Activated CD8-positive, alpha-beta T cell treated with anti-CD3 and anti-CD28 coated beads for 36 hours (primary cell): ENCODE measurements around the gene PSMF1. TPM values are rescaled to one million over a fixed set of nuclear protein-coding genes. Genes with fewer than 3 reads are reported as not detected.
A peak's percentile ranks its signal among the peaks of the same experiment; 100 is the strongest.

Experiments
- ATAC-seq: fragments of 200-7000 bp; cut with Tn5 transposase; one replicate; pipeline ENCODE4 v1.10.0; 2021; ENCODE audit warnings: mild to moderate bottlenecking, moderate library complexity
- CTCF ChIA-PET: fragments of 350-600 bp; sonication (Branson Sonifier 250); formaldehyde crosslinking; loops from one replicate; lab custom pipeline; 2021; ENCODE audit warnings: antibody characterized with exemption; lab: Charles Lee
- POLR2A ChIA-PET: fragments of 350-600 bp; sonication (Branson Sonifier 250); formaldehyde crosslinking; loops from one replicate; lab custom pipeline; 2021; ENCODE audit warnings: antibody characterized with exemption; lab: Charles Lee
- DNase-seq: peaks from one replicate; pipeline ENCODE4 v3.0.0-alpha.2; 2020
- H3K27ac Mint-ChIP-seq: one replicate; pipeline ENCODE4 v1.8.0; 2021; ENCODE audit warnings: mild to moderate bottlenecking, mixed read lengths
- H3K27me3 Mint-ChIP-seq: one replicate; pipeline ENCODE4 v1.8.0; 2021; ENCODE audit warnings: mixed read lengths
- H3K36me3 Mint-ChIP-seq: one replicate; pipeline ENCODE4 v1.8.0; 2021; ENCODE audit warnings: low read depth, mixed read lengths
- H3K4me1 Mint-ChIP-seq: one replicate; pipeline ENCODE4 v1.8.0; 2021; ENCODE audit warnings: low read depth, mixed read lengths
- H3K4me3 Mint-ChIP-seq: one replicate; pipeline ENCODE4 v1.8.0; 2021; ENCODE audit warnings: mild to moderate bottlenecking, moderate library complexity, mixed read lengths
- H3K9me3 Mint-ChIP-seq: one replicate; pipeline ENCODE4 v1.8.0; 2021; ENCODE audit warnings: mixed read lengths
- intact Hi-C: fragments of 100-400 bp; cut with micrococcal nuclease; formaldehyde crosslinking; loops from one replicate; pipeline ENCODE4 v1.10.0; 2022
- total RNA-seq, 2 experiments: library from RNA; stranded (reverse); gene quantifications; one replicate each; pipeline ENCODE4 v1.2.3, GENCODE V29; 2021
- TF ChIP-seq, protein P1 (sequence below): fragments of 200-600 bp; IDR thresholded peaks from one replicate; pipeline ENCODE4 v1.8.0; 2022; ENCODE audit warnings: antibody characterized with exemption, mild to moderate bottlenecking

Gene PSMF1
- total RNA-seq, 2 experiments from 2014 or later = 150 to 154 TPM

DNA sequence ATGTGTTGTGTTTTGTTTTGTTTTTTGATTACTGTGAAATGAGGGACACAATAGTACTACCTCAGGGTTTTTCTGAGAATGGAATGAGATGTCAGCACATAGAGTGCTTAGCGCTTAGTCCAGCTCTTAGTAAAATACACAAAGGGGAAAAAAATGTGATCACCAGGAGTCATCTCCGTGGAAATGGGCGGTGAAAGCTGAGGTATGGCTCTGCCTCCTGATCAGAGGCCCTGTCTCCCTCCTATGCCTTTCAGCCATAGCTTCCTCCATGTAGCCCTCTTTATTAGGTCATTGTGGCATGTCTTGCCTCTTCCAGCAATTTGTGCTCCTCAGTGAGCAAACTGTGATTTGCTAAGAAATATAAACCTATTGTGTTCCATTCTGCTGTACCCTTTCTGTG is 13.0 kb downstream of the PSMF1 start:
- ATAC-seq = no peak

GRCh38 chr20:1134355-1134754 is 16.0 kb downstream of the PSMF1 start:
- DNase-seq (peak; percentile 26), ATAC-seq (peak; percentile 51)
- H3K4me3 Mint-ChIP-seq = no peak overlapping the region
- H3K9me3 Mint-ChIP-seq = peaks cover 4% of the 10 kb centered on the region
- CTCF ChIA-PET = interaction anchor here (0.6 kb wide), 1 partner anchor 10 kb away, joined by 3 read pairs; no protein-coding TSS in a partner anchor
- peak overlapping the region; percentile 5 for H3K27ac Mint-ChIP-seq
- no peaks in the 10 kb centered on the region for H3K27me3 Mint-ChIP-seq
- H3K4me1 Mint-ChIP-seq = peaks cover 28% of the 10 kb centered on the region
- TF ChIP-seq, protein P1, sequence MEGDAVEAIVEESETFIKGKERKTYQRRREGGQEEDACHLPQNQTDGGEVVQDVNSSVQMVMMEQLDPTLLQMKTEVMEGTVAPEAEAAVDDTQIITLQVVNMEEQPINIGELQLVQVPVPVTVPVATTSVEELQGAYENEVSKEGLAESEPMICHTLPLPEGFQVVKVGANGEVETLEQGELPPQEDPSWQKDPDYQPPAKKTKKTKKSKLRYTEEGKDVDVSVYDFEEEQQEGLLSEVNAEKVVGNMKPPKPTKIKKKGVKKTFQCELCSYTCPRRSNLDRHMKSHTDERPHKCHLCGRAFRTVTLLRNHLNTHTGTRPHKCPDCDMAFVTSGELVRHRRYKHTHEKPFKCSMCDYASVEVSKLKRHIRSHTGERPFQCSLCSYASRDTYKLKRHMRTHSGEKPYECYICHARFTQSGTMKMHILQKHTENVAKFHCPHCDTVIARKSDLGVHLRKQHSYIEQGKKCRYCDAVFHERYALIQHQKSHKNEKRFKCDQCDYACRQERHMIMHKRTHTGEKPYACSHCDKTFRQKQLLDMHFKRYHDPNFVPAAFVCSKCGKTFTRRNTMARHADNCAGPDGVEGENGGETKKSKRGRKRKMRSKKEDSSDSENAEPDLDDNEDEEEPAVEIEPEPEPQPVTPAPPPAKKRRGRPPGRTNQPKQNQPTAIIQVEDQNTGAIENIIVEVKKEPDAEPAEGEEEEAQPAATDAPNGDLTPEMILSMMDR = no peak
- intact Hi-C loops = no loop called here
- H3K36me3 Mint-ChIP-seq = peaks cover 77% of the 10 kb centered on the region
- POLR2A ChIA-PET = interaction anchor here (1.1 kb wide), 1 partner anchor 16 kb away, joined by 4 read pairs; the partner anchor contains the start of gene PSMF1

More for the DNA sequence above, 13.0 kb downstream of the PSMF1 start:
- peaks cover 78% of the 10 kb centered on the region for H3K36me3 Mint-ChIP-seq
- H3K27ac Mint-ChIP-seq = no peak overlapping the region
- DNase-seq = no peak
- intact Hi-C loops = no loop called here
- TF ChIP-seq, protein P1 = no peak
- H3K9me3 Mint-ChIP-seq = peaks cover 4% of the 10 kb centered on the region
- ChIA-PET POLR2A (interaction anchor here (0.6 kb wide), 1 partner anchor 81 kb away, joined by 3 read pairs; no protein-coding TSS in a partner anchor), CTCF (interaction anchor here (1.1 to 1.8 kb wide), 2 partner anchors 9 to 81 kb away, joined by 4 read pairs; no protein-coding TSS in a partner anchor)
- H3K4me1 Mint-ChIP-seq = peaks cover 28% of the 10 kb centered on the region
- no peak overlapping the region for H3K4me3 Mint-ChIP-seq
- H3K27me3 Mint-ChIP-seq = no peaks in the 10 kb centered on the region

- Mint-ChIP-seq H3K4me3 (no peak overlapping the region), H3K36me3 (peaks cover 75% of the 10 kb centered on the region), H3K9me3 (peaks cover 4% of the 10 kb centered on the region), H3K4me1 (peaks cover 28% of the 10 kb centered on the region), H3K27me3 (no peaks in the 10 kb centered on the region), H3K27ac (peak overlapping the region; percentile 5)
- ChIA-PET POLR2A (interaction anchor here (1.1 kb wide), 1 partner anchor 17 kb away, joined by 4 read pairs; the partner anchor contains the start of gene PSMF1), CTCF (interaction anchor here (0.6 kb wide), 1 partner anchor 10 kb away, joined by 3 read pairs; no protein-coding TSS in a partner anchor)
- intact Hi-C loops = no loop called here
- ATAC-seq (no peak), DNase-seq (no peak)
- TF ChIP-seq, protein P1 = no peak
These were observed 16.4 kb downstream of the PSMF1 start for GRCh38 chr20:1134836-1135235.

GRCh38 chr20:1137236-1137635 is 18.8 kb downstream of the PSMF1 start:
- no peak for ATAC-seq
- TF ChIP-seq, protein P1 = no peak
- no peak overlapping the region for H3K4me3 Mint-ChIP-seq
- DNase-seq = no peak
- peaks cover 4% of the 10 kb centered on the region for H3K9me3 Mint-ChIP-seq
- ChIA-PET POLR2A (no interaction called here), CTCF (no interaction called here)
- peaks cover 67% of the 10 kb centered on the region for H3K36me3 Mint-ChIP-seq
- intact Hi-C loops = no loop called here
- no peaks in the 10 kb centered on the region for H3K27me3 Mint-ChIP-seq
- H3K27ac Mint-ChIP-seq = no peak overlapping the region
- peaks cover 18% of the 10 kb centered on the region for H3K4me1 Mint-ChIP-seq

- Mint-ChIP-seq H3K27ac (no peak overlapping the region), H3K4me1 (peaks cover 16% of the 10 kb centered on the region), H3K4me3 (no peak overlapping the region), H3K27me3 (no peaks in the 10 kb centered on the region), H3K9me3 (no peaks in the 10 kb centered on the region), H3K36me3 (peaks cover 58% of the 10 kb centered on the region)
- ATAC-seq (no peak), DNase-seq (no peak)
- TF ChIP-seq, protein P1 = no peak
- ChIA-PET CTCF (interaction anchor here (1.5 kb wide), 1 partner anchor 36 kb away, joined by 6 read pairs; no protein-coding TSS in a partner anchor), POLR2A (no interaction called here)
- intact Hi-C loops = no loop called here
These were observed 26.2 kb downstream of the PSMF1 start for GRCh38 chr20:1144401-1145172.
